GM13976 (cell line): ENCODE measurements around the gene RHOD.

Experiments used
- DNase-seq: peaks from one replicate; pipeline ENCODE4 v3.0.0; 2012; ENCODE audit warnings: low spot score
- CTCF ChIP-seq: IDR thresholded peaks from 2 replicates; pipeline ENCODE4 v1.5.1; 2012; ENCODE audit warnings: borderline replicate concordance, mild to moderate bottlenecking; ENCODE audit not compliant: insufficient read depth; ENCODE audit errors: extremely low read depth, missing control alignments, control extremely low read depth
- in situ Hi-C: fragments of 300-500 bp; cut with MboI; formaldehyde crosslinking; loops from one replicate; pipeline ENCODE4 v1.12.0; 2022; ENCODE audit warnings: low sequenced_read_pairs, mixed read lengths, inconsistent platforms; ENCODE audit not compliant: unreplicated experiment

The RHOD gene

GRCh38 chr11:67057205-67057672, 592 bp downstream of the RHOD start:
- in situ Hi-C loops, result no loop called here
- no peak for TF ChIP-seq CTCF
- no peak for DNase-seq

GRCh38 chr11:67058506-67058905, 1.9 kb downstream of the RHOD start:
- no peak for TF ChIP-seq CTCF
- in situ Hi-C loops, result no loop called here
- DNase-seq, result no peak

- TF ChIP-seq CTCF, result no peak
- in situ Hi-C loops, result no loop called here
- DNase-seq, result no peak
Measured at GRCh38 chr11:67059671-67060070, 3.0 kb downstream of the RHOD start.

- no peak for DNase-seq
- TF ChIP-seq CTCF, result no peak
- in situ Hi-C loops, result no loop called here
Measured at GRCh38 chr11:67060111-67060522, 3.5 kb downstream of the RHOD start.

- in situ Hi-C loops, result no loop called here
- TF ChIP-seq CTCF, result no peak
- no peak for DNase-seq
Measured at GRCh38 chr11:67062526-67063373, 6.1 kb downstream of the RHOD start.

GRCh38 chr11:67066333-67066709, 9.7 kb downstream of the RHOD start:
- in situ Hi-C loops, result no loop called here
- DNase-seq, result no peak
- no peak for TF ChIP-seq CTCF
